Nephron (organoid): ENCODE measurements around the gene SLC35E3.

ENCODE experiments used
- H3K27ac Mint-ChIP-seq, 3 experiments: 2 replicates each; pipeline ENCODE4 v1.8.0; 2020; ENCODE audit warnings: mixed read lengths in 3 of 3, mild to moderate bottlenecking in 2 of 3, moderate library complexity in 1 of 3
- H3K27me3 Mint-ChIP-seq: 2 replicates; pipeline ENCODE4 v1.8.0; 2021; ENCODE audit warnings: low read depth, mild to moderate bottlenecking, moderate library complexity, mixed read lengths
- H3K36me3 Mint-ChIP-seq: 2 replicates; pipeline ENCODE4 v1.8.0; 2020; ENCODE audit warnings: low read depth, mixed read lengths
- H3K4me1 Mint-ChIP-seq: 2 replicates; pipeline ENCODE4 v1.8.0; 2020; ENCODE audit warnings: mixed read lengths
- H3K4me3 Mint-ChIP-seq, 3 experiments: 2 replicates each; pipeline ENCODE4 v1.8.0; 2020; ENCODE audit warnings: mild to moderate bottlenecking in 3 of 3, mixed read lengths in 3 of 3, moderate library complexity in 2 of 3
- H3K9me3 Mint-ChIP-seq: 2 replicates; pipeline ENCODE4 v1.8.0; 2020; ENCODE audit warnings: mixed read lengths
- TF ChIP-seq, protein P1 (sequence below), 3 experiments: fragments of 200-600 bp; sonication (generic); IDR thresholded peaks; one replicate each; pipeline ENCODE4 v1.5.0; 2021; ENCODE audit warnings: antibody characterized with exemption in 3 of 3; ENCODE audit not compliant: unreplicated experiment in 3 of 3

Gene SLC35E3

GRCh38 chr12:68762691-68763090 lies 16.7 kb downstream of the SLC35E3 start:
- Mint-ChIP-seq H3K4me1 (peaks cover 6% of the 10 kb centered on the region), H3K4me3 (no peak overlapping the region), H3K27ac (no peak overlapping the region), H3K9me3 (no peaks in the 10 kb centered on the region), H3K27me3 (no peaks in the 10 kb centered on the region), H3K36me3 (peaks cover 56% of the 10 kb centered on the region)
- TF ChIP-seq, protein P1, sequence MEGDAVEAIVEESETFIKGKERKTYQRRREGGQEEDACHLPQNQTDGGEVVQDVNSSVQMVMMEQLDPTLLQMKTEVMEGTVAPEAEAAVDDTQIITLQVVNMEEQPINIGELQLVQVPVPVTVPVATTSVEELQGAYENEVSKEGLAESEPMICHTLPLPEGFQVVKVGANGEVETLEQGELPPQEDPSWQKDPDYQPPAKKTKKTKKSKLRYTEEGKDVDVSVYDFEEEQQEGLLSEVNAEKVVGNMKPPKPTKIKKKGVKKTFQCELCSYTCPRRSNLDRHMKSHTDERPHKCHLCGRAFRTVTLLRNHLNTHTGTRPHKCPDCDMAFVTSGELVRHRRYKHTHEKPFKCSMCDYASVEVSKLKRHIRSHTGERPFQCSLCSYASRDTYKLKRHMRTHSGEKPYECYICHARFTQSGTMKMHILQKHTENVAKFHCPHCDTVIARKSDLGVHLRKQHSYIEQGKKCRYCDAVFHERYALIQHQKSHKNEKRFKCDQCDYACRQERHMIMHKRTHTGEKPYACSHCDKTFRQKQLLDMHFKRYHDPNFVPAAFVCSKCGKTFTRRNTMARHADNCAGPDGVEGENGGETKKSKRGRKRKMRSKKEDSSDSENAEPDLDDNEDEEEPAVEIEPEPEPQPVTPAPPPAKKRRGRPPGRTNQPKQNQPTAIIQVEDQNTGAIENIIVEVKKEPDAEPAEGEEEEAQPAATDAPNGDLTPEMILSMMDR (IDR thresholded peaks at IDR 0.05; ENCODE audit: unreplicated experiment in 3 of 3), result no peak

DNA sequence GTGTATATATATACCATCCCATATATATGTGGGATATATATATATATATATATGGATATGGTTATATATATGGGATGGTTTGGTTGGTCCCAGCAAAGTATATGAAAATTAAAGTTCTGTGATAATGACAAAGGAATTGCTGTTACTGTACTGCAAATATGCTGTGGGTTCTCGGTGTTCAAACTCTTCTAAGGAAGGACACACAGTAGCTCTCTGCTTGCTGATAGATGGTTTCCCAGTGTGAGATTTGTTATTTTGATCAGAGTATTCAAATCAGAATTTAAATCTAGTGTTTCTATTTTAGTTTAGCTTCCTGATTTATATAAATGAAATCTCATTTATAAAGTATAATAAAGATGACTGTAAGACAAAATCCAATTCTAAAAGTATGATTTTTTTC lies 19.7 kb downstream of the SLC35E3 start:
- H3K4me1 Mint-ChIP-seq, result peaks cover 4% of the 10 kb centered on the region
- no peaks in the 10 kb centered on the region for H3K9me3 Mint-ChIP-seq
- H3K27me3 Mint-ChIP-seq, result no peaks in the 10 kb centered on the region
- TF ChIP-seq, protein P1 (IDR thresholded peaks at IDR 0.05; ENCODE audit: unreplicated experiment in 3 of 3), result no peak
- H3K27ac Mint-ChIP-seq, result no peak overlapping the region
- H3K36me3 Mint-ChIP-seq, result peaks cover 39% of the 10 kb centered on the region
- no peak overlapping the region for H3K4me3 Mint-ChIP-seq

DNA sequence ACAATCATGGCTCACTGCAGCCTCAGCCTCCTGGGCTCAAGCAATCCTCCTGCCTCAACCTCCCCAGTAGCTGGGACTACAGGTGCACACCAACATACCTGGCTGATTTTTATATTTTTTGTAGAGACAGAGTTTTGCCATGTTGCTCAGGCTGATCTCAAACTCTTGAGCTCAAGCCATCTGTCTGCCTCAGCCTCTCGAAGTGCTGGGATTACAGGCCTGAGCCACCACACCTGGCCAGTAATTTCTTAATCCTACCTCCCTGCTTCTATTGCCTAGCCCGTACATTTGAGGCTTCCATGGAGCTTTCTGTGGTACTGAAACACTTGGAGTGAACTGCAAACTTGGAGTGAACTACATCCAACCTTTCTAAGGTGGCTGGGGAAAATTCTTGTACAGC lies 20.7 kb downstream of the SLC35E3 start:
- no peaks in the 10 kb centered on the region for H3K4me1 Mint-ChIP-seq
- no peaks in the 10 kb centered on the region for H3K9me3 Mint-ChIP-seq
- H3K4me3 Mint-ChIP-seq, result no peak overlapping the region
- H3K27ac Mint-ChIP-seq, result no peak overlapping the region
- TF ChIP-seq, protein P1 (IDR thresholded peaks at IDR 0.05; ENCODE audit: unreplicated experiment in 3 of 3), result no peak
- peaks cover 33% of the 10 kb centered on the region for H3K36me3 Mint-ChIP-seq
- H3K27me3 Mint-ChIP-seq, result no peaks in the 10 kb centered on the region

DNA sequence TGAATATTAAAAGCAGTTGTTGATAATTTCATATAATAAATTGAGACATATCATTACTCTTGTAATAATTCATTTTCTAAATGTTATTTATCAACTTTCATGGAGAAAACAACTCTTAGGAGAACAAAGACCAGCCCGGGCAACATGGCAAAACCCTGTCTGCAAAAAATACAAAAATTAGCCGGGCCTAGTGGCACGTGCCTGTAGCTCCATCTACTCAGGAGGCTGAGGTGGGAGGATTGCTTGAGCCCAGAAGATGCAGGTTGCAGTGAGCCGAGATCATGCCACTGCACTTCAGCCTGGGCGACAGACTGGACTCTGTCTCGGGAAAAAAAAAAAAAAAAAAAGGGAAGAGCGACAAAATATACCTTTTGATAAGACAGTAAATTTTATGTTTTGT lies 21.2 kb downstream of the SLC35E3 start:
- TF ChIP-seq, protein P1 (IDR thresholded peaks at IDR 0.05; ENCODE audit: unreplicated experiment in 3 of 3), result no peak
- no peaks in the 10 kb centered on the region for H3K9me3 Mint-ChIP-seq

GRCh38 chr12:68768431-68768939 lies 22.5 kb downstream of the SLC35E3 start:
- TF ChIP-seq, protein P1 (IDR thresholded peaks at IDR 0.05; ENCODE audit: unreplicated experiment in 3 of 3), result no peak
- H3K27ac Mint-ChIP-seq, result no peak overlapping the region
- H3K4me1 Mint-ChIP-seq, result no peaks in the 10 kb centered on the region
- H3K4me3 Mint-ChIP-seq, result no peak overlapping the region
- no peaks in the 10 kb centered on the region for H3K27me3 Mint-ChIP-seq
- peaks cover 19% of the 10 kb centered on the region for H3K36me3 Mint-ChIP-seq
- no peaks in the 10 kb centered on the region for H3K9me3 Mint-ChIP-seq

More for the DNA sequence above, 21.2 kb downstream of the SLC35E3 start:
- H3K36me3 Mint-ChIP-seq, result peaks cover 28% of the 10 kb centered on the region
- no peaks in the 10 kb centered on the region for H3K27me3 Mint-ChIP-seq
- H3K27ac Mint-ChIP-seq, result no peak overlapping the region
- no peaks in the 10 kb centered on the region for H3K4me1 Mint-ChIP-seq
- H3K4me3 Mint-ChIP-seq, result no peak overlapping the region

DNA sequence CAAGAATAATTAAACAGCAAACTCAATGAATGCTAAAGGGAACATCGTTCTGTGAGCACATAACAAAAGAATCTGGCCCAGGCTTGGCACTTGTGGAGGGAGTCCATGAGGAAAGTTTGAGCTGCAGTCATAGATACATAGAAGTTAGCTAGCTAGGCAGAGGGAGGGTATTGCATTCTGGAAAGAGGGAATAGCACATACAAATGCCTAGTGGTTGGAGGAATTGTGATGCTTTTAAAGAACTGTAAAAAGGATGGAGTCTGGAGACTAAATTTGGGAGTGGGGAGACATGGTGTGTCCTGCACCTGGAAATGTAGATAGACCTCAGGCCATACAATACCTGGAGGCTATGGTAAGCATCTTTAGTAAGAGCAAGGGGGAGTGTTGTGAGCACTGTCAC lies 24.0 kb downstream of the SLC35E3 start:
- no peaks in the 10 kb centered on the region for H3K4me1 Mint-ChIP-seq

More for the DNA sequence above, 24.0 kb downstream of the SLC35E3 start:
- Mint-ChIP-seq H3K9me3 (no peaks in the 10 kb centered on the region), H3K27me3 (no peaks in the 10 kb centered on the region), H3K36me3 (peaks cover 7% of the 10 kb centered on the region), H3K27ac (no peak overlapping the region), H3K4me3 (no peak overlapping the region)
- TF ChIP-seq, protein P1 (IDR thresholded peaks at IDR 0.05; ENCODE audit: unreplicated experiment in 3 of 3), result no peak
